Pancreas (tissue), 10 donors: Measurements from ENCODE around the gene PGR. TPM values are rescaled to one million over a fixed set of nuclear protein-coding genes. Genes with fewer than 3 reads are reported as not detected.

Experiments used
- ATAC-seq, 4 donors: fragments of 200-7000 bp; cut with Tn5 transposase; one replicate each; pipeline versions ENCODE4 v1.8.0 to v1.9.1; 2020; ENCODE audit warnings: mild to moderate bottlenecking in 4 of 4, moderate library complexity in 4 of 4
- DNase-seq, 6 donors: peaks; one replicate each; pipeline ENCODE4 v3.0.0-alpha.2; 2020
- FAIRE-seq: peaks from 2 replicates; lab custom pipeline; 2012; peaks lifted over from hg19 to GRCh38; lab: Jason Lieb, UNC
- H3K27ac ChIP-seq, 4 donors: fragments of 200-600 bp; sonication (generic); 1 replicate in 3 of 4; 2 replicates in 1 of 4; pipeline versions ENCODE4 v1.5.0 to v1.8.0; 2020
- H3K27me3 ChIP-seq, 4 donors: fragments of 200-600 bp; one replicate each; pipeline ENCODE4 v1.8.0; 2021
- H3K36me3 ChIP-seq, 3 donors: fragments of 200-600 bp; sonication (generic) in 1 of 3; one replicate each; pipeline versions ENCODE4 v1.5.0 to v1.8.0; 2020 to 2021
- H3K4me1 ChIP-seq, 3 donors: fragments of 200-600 bp; one replicate each; pipeline ENCODE4 v1.8.0; 2021
- H3K4me3 ChIP-seq, 4 donors: fragments of 200-600 bp; sonication (generic) in 2 of 4; one replicate each; pipeline versions ENCODE4 v1.5.0 to v1.8.0; 2020 to 2021
- H3K9me3 ChIP-seq, 4 donors: fragments of 200-600 bp; one replicate each; pipeline ENCODE4 v1.8.0; 2021
- CTCF ChIP-seq, 4 donors: fragments of 200-600 bp; sonication (generic) in 3 of 4; IDR thresholded peaks; one replicate each; pipeline versions ENCODE4 v1.5.0 to v1.8.0; 2021; ENCODE audit warnings: antibody characterized with exemption in 4 of 4
- WGBS, 2 donors: extraction: QIAGEN DNeasy Blood & Tissue Kit; methylation state at CpG; one replicate each; pipeline ENCODE4 v1.1.7; 2013; 5-methylcytosine and 5-hydroxymethylcytosine counted together
- intact Hi-C, 3 donors: fragments of 100-400 bp; cut with DNase I; formaldehyde crosslinking; loops; one replicate each; pipeline versions ENCODE4 v1.11.1 to v1.14.2; 2022
- polyA plus RNA-seq, 2 donors: library from polyadenylated mRNA; stranded (reverse); fragments of 200-250 nt; gene quantifications; one replicate each; pipeline ENCODE4 v1.2.3, GENCODE V29; 2013
- total RNA-seq, 6 donors: library from RNA; stranded (reverse); fragmentation: NEBNext Ultra II Directional in 4 of 6; extraction: Animal tissue kit (Norgen Biotek cat#: 25700) in 4 of 6; gene quantifications; one replicate each; pipeline versions ENCODE4 v1.2.1 to v1.2.4, GENCODE V29; 2021 to 2023
- donor health status: healthy with polysubstance abuse.
- donor health status: DM: no; HTN: no; CAD: no; lungs with moderate emphysema.
- donor health status: DM: no; HTN: no; CAD: no.
- donor health status: control.
- donor health status: control.
- donor health status: Bipolar disorder and iron deficiency.
- donor health status: DM: yes; HTN: yes; CAD: no.
- donor health status: DM: no; HTN: no; CAD: no.
- donor health status: DM: no; HTN: no; CAD: no.
- donor health status: DM: yes; HTN: yes; CAD: no.

Gene PGR
- total and polyA plus RNA-seq, 8 donors, result 0.23 to 1.9 (median 0.73) TPM

DNA sequence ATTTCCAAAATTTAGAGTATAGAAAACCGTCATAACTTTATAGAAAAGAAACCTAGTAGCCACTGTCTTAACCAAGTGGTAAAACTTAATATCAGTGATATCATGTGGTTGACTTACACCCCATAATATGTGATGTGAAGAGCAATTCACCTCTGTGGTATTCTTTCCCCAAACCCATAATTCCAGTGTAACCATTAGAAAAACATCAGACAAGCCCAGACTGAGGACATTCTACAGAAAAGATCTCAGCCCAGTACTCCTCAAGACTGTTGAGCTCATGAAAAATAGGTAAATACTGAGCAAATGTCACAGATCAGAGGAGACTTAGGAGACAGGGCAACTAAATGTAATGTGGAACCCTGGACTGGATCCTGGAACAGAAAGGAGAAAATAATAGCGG, 134.6 kb downstream of the PGR start:
- Histone ChIP-seq H3K27me3 (no peaks in the 10 kb centered on the region), H3K36me3 (no peaks in the 10 kb centered on the region), H3K27ac (no peak overlapping the region), H3K9me3 (no peaks in the 10 kb centered on the region), H3K4me1 (no peaks in the 10 kb centered on the region), H3K4me3 (no peak overlapping the region)
- DNase-seq (no peak), FAIRE-seq (no peak), ATAC-seq (no peak)
- no peak for TF ChIP-seq CTCF (IDR thresholded peaks at IDR 0.05)
- intact Hi-C loops, result no loop called here
- WGBS, 2 donors, result 84 to 91% methylated on average over 2 of the region's 2 CpGs

GRCh38 chr11:100991541-100991940, 138.1 kb downstream of the PGR start:
- whole genome bisulfite sequencing, 2 donors, result 54 to 70% methylated on average over 2 of the region's 2 CpGs
- H3K27me3 ChIP-seq, result no peaks in the 10 kb centered on the region
- DNase-seq (no peak), ATAC-seq (no peak), FAIRE-seq (no peak)
- no peaks in the 10 kb centered on the region for H3K36me3 ChIP-seq
- no peaks in the 10 kb centered on the region for H3K4me1 ChIP-seq
- TF ChIP-seq CTCF (IDR thresholded peaks at IDR 0.05), result no peak
- intact Hi-C loops, result no loop called here
- H3K9me3 ChIP-seq, result no peaks in the 10 kb centered on the region
- H3K4me3 ChIP-seq, result no peak overlapping the region
- H3K27ac ChIP-seq, result no peak overlapping the region

- TF ChIP-seq CTCF (IDR thresholded peaks at IDR 0.05), result no peak
- 88% methylated on average over 1 of the region's 1 CpG for WGBS, 2 donors
These were observed 138.7 kb downstream of the PGR start for GRCh38 chr11:100990931-100991330.

DNA sequence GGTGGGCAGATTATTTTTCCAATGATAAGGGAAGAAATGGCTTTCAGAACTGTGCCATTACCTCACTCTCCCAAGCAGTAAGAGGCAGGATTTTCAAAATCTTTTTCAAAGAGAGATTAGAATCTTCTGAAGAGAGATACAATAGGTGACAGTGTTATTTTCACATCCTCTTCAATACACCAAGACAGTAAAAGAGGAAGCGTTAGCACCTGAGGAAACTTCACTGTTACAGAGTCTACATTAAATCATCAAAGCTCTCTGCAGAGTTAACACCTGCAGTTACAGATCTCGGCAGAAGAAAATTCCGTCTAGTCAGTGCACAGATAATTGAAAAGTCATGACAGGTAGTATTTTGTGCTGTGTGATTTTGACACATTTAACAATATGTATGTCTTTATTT, 144.9 kb downstream of the PGR start:
- H3K27me3 ChIP-seq, result no peaks in the 10 kb centered on the region
- ATAC-seq (no peak), FAIRE-seq (no peak), DNase-seq (no peak)
- TF ChIP-seq CTCF (IDR thresholded peaks at IDR 0.05), result no peak
- WGBS, 2 donors, result 80 to 87% methylated on average over 3 of the region's 3 CpGs
- intact Hi-C loops, result no loop called here
- H3K4me3 ChIP-seq, result no peak overlapping the region
- H3K27ac ChIP-seq, result no peak overlapping the region
- H3K4me1 ChIP-seq, result no peaks in the 10 kb centered on the region
- H3K9me3 ChIP-seq, result no peaks in the 10 kb centered on the region
- H3K36me3 ChIP-seq, result no peaks in the 10 kb centered on the region

More at GRCh38 chr11:100990931-100991330, 138.7 kb downstream of the PGR start:
- H3K36me3 ChIP-seq, result no peaks in the 10 kb centered on the region
- FAIRE-seq (no peak), DNase-seq (no peak), ATAC-seq (no peak)
- no peaks in the 10 kb centered on the region for H3K4me1 ChIP-seq
- intact Hi-C loops, result no loop called here
- H3K27me3 ChIP-seq, result no peaks in the 10 kb centered on the region
- no peaks in the 10 kb centered on the region for H3K9me3 ChIP-seq
- no peak overlapping the region for H3K4me3 ChIP-seq
- no peak overlapping the region for H3K27ac ChIP-seq

GRCh38 chr11:100981196-100981824, 148.3 kb downstream of the PGR start:
- FAIRE-seq (no peak), DNase-seq (no peak), ATAC-seq (peak in 1 of 4 donors; percentile 33)
- H3K9me3 ChIP-seq, result no peaks in the 10 kb centered on the region
- intact Hi-C loops, result no loop called here
- TF ChIP-seq CTCF (IDR thresholded peaks at IDR 0.05), result no peak
- WGBS, 2 donors, result 21 to 31% methylated on average over 1 of the region's 1 CpG
- H3K4me1 ChIP-seq, result no peaks in the 10 kb centered on the region
- H3K4me3 ChIP-seq, result no peak overlapping the region
- H3K36me3 ChIP-seq, result no peaks in the 10 kb centered on the region
- H3K27me3 ChIP-seq, result no peaks in the 10 kb centered on the region
- H3K27ac ChIP-seq, result no peak overlapping the region
